Endothelial cell of umbilical vein (primary cell): ENCODE results near the gene PLEKHA4. TPM values are rescaled to one million over a fixed set of nuclear protein-coding genes. Genes with fewer than 3 reads are reported as not detected.
A peak's percentile ranks its signal among the peaks of the same experiment; 100 is the strongest.

Experiments used
- Bru-seq: library from RNA; stranded (reverse); fragments of 400-500 nt; gene quantifications from one replicate; lab custom pipeline; 2021; lab: Mats Ljungman, UMichigan
- BruChase-seq, 2 experiments: library from RNA; stranded (reverse); fragments of 400-500 nt; gene quantifications; one replicate each; lab custom pipeline; 2021; lab: Mats Ljungman, UMichigan
- BruUV-seq: library from RNA; stranded (reverse); fragments of 400-500 nt; replicated peaks from 2 replicates; lab custom pipeline; 2021; lab: Mats Ljungman, UMichigan
- CTCF ChIA-PET: fragments of 300-600, 350-600 bp; sonication (Branson Sonifier 250); formaldehyde crosslinking; loops from one replicate; lab custom pipeline; 2021; ENCODE audit warnings: antibody characterized with exemption, inconsistent platforms; lab: Charles Lee
- POLR2A ChIA-PET: fragments of 300-600, 350-600 bp; sonication (Branson Sonifier 250); formaldehyde crosslinking; loops from one replicate; lab custom pipeline; 2021; ENCODE audit warnings: antibody characterized with exemption, inconsistent platforms; lab: Charles Lee
- DNase-seq: peaks from one replicate; pipeline ENCODE4 v3.0.0-alpha.2; 2011; ENCODE audit warnings: low read depth, low spot score
- FAIRE-seq: peaks from 2 replicates; lab custom pipeline; 2011; peaks lifted over from hg19 to GRCh38; lab: Jason Lieb, UNC
- H2AFZ ChIP-seq: 2 replicates; pipeline ENCODE4 v1.6.0; 2012; ENCODE audit warnings: low read depth, low read length, control low read depth, inconsistent platforms
- H3K27ac ChIP-seq: 2 replicates; pipeline ENCODE4 v1.5.1; 2011; ENCODE audit warnings: low read depth, mild to moderate bottlenecking, control low read depth, low read length, moderate library complexity; ENCODE audit not compliant: insufficient read depth
- H3K27me3 ChIP-seq, 2 experiments: 2 replicates each; pipeline versions ENCODE4 v1.6.0 to v1.6.1; 2011; ENCODE audit warnings: low read length in 2 of 2, mixed read lengths in 1 of 2; ENCODE audit not compliant: control insufficient read depth in 2 of 2, insufficient read depth in 2 of 2
- H3K36me3 ChIP-seq, 2 experiments: 2 replicates in 1 of 2; 3 replicates in 1 of 2; pipeline ENCODE4 v1.5.1; 2011; ENCODE audit warnings: low read length in 2 of 2, mild to moderate bottlenecking in 1 of 2, moderate library complexity in 1 of 2; ENCODE audit not compliant: control insufficient read depth in 2 of 2, insufficient read depth in 2 of 2; ENCODE audit errors: extremely low read depth in 1 of 2
- H3K4me1 ChIP-seq: 3 replicates; pipeline ENCODE4 v1.5.1; 2011; ENCODE audit warnings: mild to moderate bottlenecking, low read length; ENCODE audit not compliant: control insufficient read depth, insufficient read depth; ENCODE audit errors: extremely low read depth
- H3K4me2 ChIP-seq: 2 replicates; pipeline ENCODE4 v1.6.1; 2011; ENCODE audit warnings: low read length, control low read depth, mixed read lengths; ENCODE audit not compliant: insufficient read depth
- H3K4me3 ChIP-seq, 3 experiments: fragments of 200-600 bp in 1 of 3; sonication (generic), shearing (Covaris generic) in 1 of 3; replicated peaks in 1 of 3; 2 replicates each; pipeline ENCODE4 v1.5.1; 2011 to 2016; ENCODE audit warnings: control low read depth in 3 of 3, low read length in 3 of 3, mild to moderate bottlenecking in 2 of 3, inconsistent platforms in 1 of 3, low read depth in 1 of 3, moderate library complexity in 1 of 3; ENCODE audit not compliant: insufficient read depth in 1 of 3
- H3K79me2 ChIP-seq: 2 replicates; pipeline ENCODE4 v1.6.0; 2012; ENCODE audit warnings: low read length, inconsistent platforms; ENCODE audit not compliant: control insufficient read depth, insufficient read depth
- H3K9ac ChIP-seq: replicated peaks from 2 replicates; pipeline ENCODE3; 2011; ENCODE audit warnings: low read length, control low read depth; ENCODE audit not compliant: insufficient read depth; ENCODE audit errors: extremely low read depth
- H3K9me1 ChIP-seq: replicated peaks from 3 replicates; pipeline ENCODE4 v1.6.0; 2011; ENCODE audit warnings: mild to moderate bottlenecking, low read length; ENCODE audit not compliant: control insufficient read depth, insufficient read depth; ENCODE audit errors: extremely low read depth
- H3K9me3 ChIP-seq: replicated peaks from 2 replicates; pipeline ENCODE4 v1.5.1; 2012; ENCODE audit warnings: low read length, inconsistent platforms; ENCODE audit not compliant: control insufficient read depth, insufficient read depth
- H4K20me1 ChIP-seq: replicated peaks from 2 replicates; pipeline ENCODE3; 2011; ENCODE audit warnings: mild to moderate bottlenecking, low read length; ENCODE audit not compliant: control insufficient read depth, insufficient read depth; ENCODE audit errors: extremely low read depth
- CTCF ChIP-seq, 2 donors: IDR thresholded peaks; 1 replicate in 1 of 2; 2 replicates in 1 of 2; pipeline ENCODE4 v1.5.1; 2011; ENCODE audit warnings: low read length in 2 of 2, mild to moderate bottlenecking in 2 of 2, moderate library complexity in 2 of 2, control low read depth in 1 of 2, inconsistent platforms in 1 of 2, low read depth in 1 of 2; ENCODE audit not compliant: insufficient read depth in 1 of 2; ENCODE audit errors: extremely low read depth in 1 of 2
- EZH2 ChIP-seq: IDR thresholded peaks from 2 replicates; pipeline ENCODE4 v1.6.1; 2012; ENCODE audit warnings: borderline replicate concordance, low read depth, mild to moderate bottlenecking, moderate library complexity, low read length, inconsistent platforms; ENCODE audit not compliant: severe bottlenecking
- FOS ChIP-seq: IDR thresholded peaks from 2 replicates; pipeline ENCODE4 v1.6.1; 2011; ENCODE audit warnings: mild to moderate bottlenecking, low read length, moderate library complexity, borderline replicate concordance; ENCODE audit not compliant: insufficient read depth
- GATA2 ChIP-seq: IDR thresholded peaks from 2 replicates; pipeline ENCODE4 v1.7.0; 2011; ENCODE audit warnings: low read depth, mild to moderate bottlenecking, moderate library complexity, mixed read lengths, low read length; ENCODE audit not compliant: insufficient read length, insufficient read depth
- JUN ChIP-seq: IDR thresholded peaks from 2 replicates; pipeline ENCODE4 v1.6.1; 2011; ENCODE audit warnings: borderline replicate concordance, low read depth; ENCODE audit not compliant: insufficient read length, insufficient read depth
- MYC ChIP-seq: IDR thresholded peaks from one replicate; pipeline ENCODE4 v1.6.1; 2011; ENCODE audit warnings: mild to moderate bottlenecking, low read depth, low read length
- POLR2A ChIP-seq: IDR thresholded peaks from 2 replicates; pipeline ENCODE4 v1.6.1; 2012; ENCODE audit warnings: low read depth, mild to moderate bottlenecking, control low read depth, low read length
- POLR2AphosphoS5 ChIP-seq: IDR thresholded peaks from 2 replicates; pipeline ENCODE4 v1.6.1; 2012; ENCODE audit warnings: low read depth, mild to moderate bottlenecking, control low read depth, low read length, moderate library complexity; ENCODE audit not compliant: insufficient read depth
- dilution Hi-C: fragments of 300-500 bp; cut with MboI; formaldehyde crosslinking; loops from one replicate; pipeline ENCODE4 v1.15.0; 2019; ENCODE audit warnings: low sequenced_read_pairs; ENCODE audit not compliant: extremely low pct_ligation_motif_present
- intact Hi-C: fragments of 100-400 bp; cut with micrococcal nuclease; formaldehyde crosslinking; loops from one replicate; pipeline ENCODE4 v1.10.0; 2022
- long read RNA-seq: library from polyadenylated mRNA; stranded (forward); transcript quantifications from one replicate; pipeline ENCODE4 v2.0.0, GENCODE V29; 2021
- polyA minus RNA-seq, 3 experiments: library from RNA; depleted of rRNA, polyadenylated mRNA; stranded (reverse); fragments of >200 nt; gene quantifications; 1 replicate in 1 of 3; 2 replicates in 2 of 3; pipeline ENCODE4 v1.2.3, GENCODE V29; 2011
- polyA plus RNA-seq, 4 experiments: library from polyadenylated mRNA; depleted of rRNA in 3 of 4; stranded (reverse) in 3 of 4; unstranded in 1 of 4; fragments of >200 nt; gene quantifications; 2 replicates each; pipeline versions ENCODE4 v1.2.1 to v1.2.3, GENCODE V29; 2011 to 2012; ENCODE audit warnings: missing spikeins in 1 of 4
- total RNA-seq: library from RNA; stranded (reverse); gene quantifications from 2 replicates; pipeline ENCODE4 v1.2.3, GENCODE V29; 2021

Gene PLEKHA4
- total RNA-seq, result 4.9 and 10.1 TPM in 2 replicates
- polyA plus RNA-seq, result 3.9 and 4.5 TPM in 2 replicates
- polyA plus RNA-seq (2011; cell fraction: cytosol; rRNA removed), result 2.2 and 3.6 TPM in 2 replicates
- polyA plus RNA-seq (2011; cell fraction: nucleus; rRNA removed), result 5.3 and 6.6 TPM in 2 replicates
- 3.1 and 6.5 TPM in 2 replicates for polyA plus RNA-seq (2012)
- polyA minus RNA-seq, result 4.5 and 4.6 TPM in 2 replicates
- polyA minus RNA-seq (2011; cell fraction: cytosol; rRNA and poly(A)+ RNA removed), result not detected
- 2.7 and 2.9 TPM in 2 replicates for polyA minus RNA-seq (2011; cell fraction: nucleus; rRNA and poly(A)+ RNA removed)
- percentile 35 among the genes with signal in this experiment for Bru-seq, nascent RNA
- BruChase-seq, experiment 1, labeled RNA remaining after a 6-hour chase, result percentile 35 among the genes with signal in this experiment
- percentile 33 among the genes with signal in this experiment for BruChase-seq, experiment 2, labeled RNA remaining after a 2-hour chase
- long read RNA-seq, partial matches to known transcripts, result 0 of 7 reads
- long read RNA-seq, other reads (novel, unspliced or antisense), result 7 of 7 reads

- dilution Hi-C loops (no loop called here), intact Hi-C loops (no loop called here)
- Histone ChIP-seq H3K79me2 (peaks cover 10% of the 10 kb centered on the region), H3K9ac (no peak within 1 kb of the TSS), H3K36me3 (peaks cover 1 to 2% of the 10 kb centered on the region in 2 experiments), H3K9me1 (no peaks in the 10 kb centered on the region), H3K4me1 (peaks cover 12% of the 10 kb centered on the region), H4K20me1 (no peaks in the 10 kb centered on the region), H2AFZ (peak within 1 kb of the TSS; percentile 73), H3K4me2 (peak within 1 kb of the TSS; percentile 37), H3K4me3 (peak within 1 kb of the TSS in 2 of 3 experiments; percentile 23), H3K9me3 (no peaks in the 10 kb centered on the region), H3K27me3 (no peaks in the 10 kb centered on the region), H3K27ac (no peak within 1 kb of the TSS)
- TF ChIP-seq GATA2 (no peak), FOS (no peak), MYC (no peak), CTCF (IDR thresholded peaks at IDR 0.05; ENCODE audit: extremely low read depth in 1 of 2, insufficient read depth in 1 of 2, low read depth in 1 of 2, low read length in 2 of 2) (no peak), EZH2 (no peak), JUN (no peak), POLR2AphosphoS5 (no peak), POLR2A (peak; percentile 24)
- FAIRE-seq (peak; percentile 71), DNase-seq (peak; percentile 37)
- BruUV-seq, result no TSS peak
- ChIA-PET POLR2A (no interaction called here), CTCF (interaction anchor here (2.1 to 2.6 kb wide), 3 partner anchors 26 to 102 kb away, joined by 7 to 12 read pairs (median 9); no protein-coding TSS in a partner anchor)
Observed at GRCh38 chr19:48868114-48868886, at the start of gene PLEKHA4. TSS of gene PLEKHA4 (minus strand) at chr19:48868617. CDS start at chr19:48867620, 997 bp downstream.
